Fibroblast of lung (primary cell): ENCODE results near the gene IZUMO1R.

Experiments
- CTCF ChIP-seq, 2 donors: IDR thresholded peaks in 1 of 2; conservative IDR thresholded peaks in 1 of 2; 1 replicate in 1 of 2; 2 replicates in 1 of 2; pipeline ENCODE4 v1.5.1; 2011 to 2012; ENCODE audit warnings: low read length in 2 of 2, control low read depth in 1 of 2, inconsistent platforms in 1 of 2, low read depth in 1 of 2, mild to moderate bottlenecking in 1 of 2
- EZH2 ChIP-seq: IDR thresholded peaks from 2 replicates; pipeline ENCODE4 v1.5.1; 2012; ENCODE audit warnings: low read length, control low read depth, mild to moderate bottlenecking; ENCODE audit errors: missing control alignments

GRCh38 chr11:94328587-94329080 is 24.3 kb downstream of the IZUMO1R start:
- TF ChIP-seq CTCF (conservative IDR thresholded peaks at IDR 0.05 in 1 of 2, IDR thresholded peaks at IDR 0.05 in 1 of 2; ENCODE audit: low read depth in 1 of 2, low read length in 2 of 2) (no peak), EZH2 (no peak)
